Measurements from ENCODE around the gene RPL26.

RPL26 gene

DNA sequence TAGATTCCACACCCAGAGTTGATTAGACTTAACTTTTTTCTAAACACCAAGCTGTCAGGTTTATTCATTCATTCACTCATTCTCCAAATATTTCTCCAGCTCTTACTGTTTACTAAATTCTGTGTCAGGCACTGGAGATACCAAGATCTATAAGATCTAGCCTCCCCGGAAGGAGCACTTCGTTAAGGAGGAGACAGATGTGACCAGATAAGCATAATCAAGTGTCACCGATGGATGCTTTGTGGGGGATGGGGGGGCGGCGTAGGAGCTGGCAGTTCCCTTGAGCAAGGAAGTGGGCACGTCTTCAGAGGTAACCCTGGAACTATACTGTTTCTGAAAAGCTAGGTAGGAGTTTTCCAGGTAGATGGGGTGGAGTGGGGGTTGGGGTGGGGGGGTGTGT lies 3.8 kb upstream of the RPL26 start:
- Histone ChIP-seq H3K4me1 (ENCODE audit: control insufficient read depth, low read depth, low read length) (peaks cover 10% of the 10 kb centered on the region), H4K5ac (ENCODE audit: low read length) (no peak overlapping the region), H3K27ac (ENCODE audit: low read depth, low read length) (no peak overlapping the region)

DNA sequence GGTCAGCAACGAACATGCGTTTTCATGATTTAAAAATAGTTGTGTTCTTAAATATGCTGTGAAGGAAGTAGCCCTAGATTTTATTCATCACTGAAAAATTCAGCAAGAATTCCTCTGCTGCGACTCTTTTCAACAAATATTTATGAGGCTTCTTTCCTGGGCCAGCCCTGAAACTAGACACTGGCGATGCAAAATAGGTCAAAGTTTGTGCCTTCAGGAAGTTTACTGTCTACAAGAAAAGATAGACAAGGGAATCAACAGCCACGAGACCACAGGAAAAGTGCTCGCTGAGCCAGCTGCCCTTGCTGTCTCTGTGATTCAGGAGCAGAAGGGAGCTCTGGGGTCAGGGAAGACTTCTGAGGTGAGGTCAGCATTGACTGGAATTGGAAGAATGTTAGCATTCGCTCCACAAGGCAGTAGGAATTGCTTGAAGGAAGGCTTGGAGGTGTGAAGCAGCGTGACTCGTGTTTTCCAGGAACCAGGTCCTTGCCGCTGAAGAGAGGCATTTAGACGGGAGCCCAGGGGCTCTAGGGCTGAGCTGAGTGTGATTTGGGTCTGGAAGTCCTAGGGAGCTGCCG lies 1.9 kb upstream of the RPL26 start:
- no peak overlapping the region for H2BK120ac ChIP-seq (ENCODE audit: low read depth, low read length)
- H3K4me3 ChIP-seq (ENCODE audit: low read length): no peak overlapping the region
- DNase-seq: peak; percentile 100

More for the DNA sequence above, 3.8 kb upstream of the RPL26 start:
- WGBS (ENCODE audit: extremely low coverage, insufficient coverage, low lambda C conversion rate): no CpG with 5 or more reads among the region's 6 CpGs
- Histone ChIP-seq H3K79me1 (ENCODE audit: low read length) (no peaks in the 10 kb centered on the region), H3K4me2 (ENCODE audit: low read length) (no peak overlapping the region), H3K36me3 (ENCODE audit: control insufficient read depth, insufficient read depth, low read length) (no peaks in the 10 kb centered on the region), H2BK15ac (replicated peaks; ENCODE audit: low read depth) (no peak overlapping the region), H3K4ac (ENCODE audit: low read depth, low read length) (no peak overlapping the region), H3K79me2 (ENCODE audit: control insufficient read depth, insufficient read depth, low read length) (peaks cover 11% of the 10 kb centered on the region), H3K18ac (ENCODE audit: low read length) (no peak overlapping the region), H3K56ac (ENCODE audit: low read length) (no peak overlapping the region), H3K4me3 (ENCODE audit: low read length) (no peak overlapping the region), H3K27me3 (ENCODE audit: insufficient read depth, low read length, poor library complexity) (no peaks in the 10 kb centered on the region), H2BK120ac (ENCODE audit: low read depth, low read length) (no peak overlapping the region), H3K23ac (ENCODE audit: low read length) (no peak overlapping the region), H4K8ac (ENCODE audit: low read depth, low read length) (no peak overlapping the region), H2BK5ac (ENCODE audit: low read length) (no peak overlapping the region), H2AK5ac (ENCODE audit: low read length) (no peak overlapping the region), H3K9ac (ENCODE audit: low read length) (no peak overlapping the region)
- DNase-seq: peak; percentile 84

DNA sequence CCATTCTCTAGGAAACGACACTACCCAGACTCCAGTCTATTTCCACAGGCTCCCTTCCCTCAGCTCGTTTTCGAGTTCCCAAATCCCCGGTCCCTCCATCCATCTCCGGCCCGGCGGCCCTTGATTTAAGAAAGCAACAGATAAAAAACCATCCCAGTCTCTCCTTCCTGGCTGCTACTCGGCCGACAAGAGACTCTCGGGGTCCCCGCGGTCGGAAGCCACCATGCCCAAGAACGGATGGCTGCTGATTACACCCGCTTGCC lies 182 bp downstream of the RPL26 start:
- no peak for DNase-seq
- peaks cover 9% of the 10 kb centered on the region for H3K36me3 ChIP-seq (ENCODE audit: control insufficient read depth, insufficient read depth, low read length)
- H2BK15ac ChIP-seq (replicated peaks; ENCODE audit: low read depth): no peak overlapping the region
- peak overlapping the region; percentile 75 for H3K9ac ChIP-seq (ENCODE audit: low read length)
- peak overlapping the region; percentile 50 for H4K5ac ChIP-seq (ENCODE audit: low read length)
- H3K4me1 ChIP-seq (ENCODE audit: control insufficient read depth, low read depth, low read length): peaks cover 10% of the 10 kb centered on the region
- H3K4ac ChIP-seq (ENCODE audit: low read depth, low read length): peak overlapping the region; percentile 74
- no peak overlapping the region for H4K8ac ChIP-seq (ENCODE audit: low read depth, low read length)
- peak overlapping the region; percentile 38 for H3K27ac ChIP-seq (ENCODE audit: low read depth, low read length)
- peak overlapping the region; percentile 54 for H3K18ac ChIP-seq (ENCODE audit: low read length)
- no peak overlapping the region for H2BK120ac ChIP-seq (ENCODE audit: low read depth, low read length)
- WGBS (ENCODE audit: extremely low coverage, insufficient coverage, low lambda C conversion rate): no CpG with 5 or more reads among the region's 15 CpGs
- H2AK5ac ChIP-seq (ENCODE audit: low read length): no peak overlapping the region
- peaks cover 4% of the 10 kb centered on the region for H3K79me1 ChIP-seq (ENCODE audit: low read length)
- H3K79me2 ChIP-seq (ENCODE audit: control insufficient read depth, insufficient read depth, low read length): peaks cover 30% of the 10 kb centered on the region
- no peaks in the 10 kb centered on the region for H3K27me3 ChIP-seq (ENCODE audit: insufficient read depth, low read length, poor library complexity)
- H3K4me2 ChIP-seq (ENCODE audit: low read length): peak overlapping the region; percentile 14
- no peak overlapping the region for H2BK5ac ChIP-seq (ENCODE audit: low read length)
- peak overlapping the region; percentile 53 for H3K4me3 ChIP-seq (ENCODE audit: low read length)
- H3K56ac ChIP-seq (ENCODE audit: low read length): peak overlapping the region; percentile 79
- peak overlapping the region; percentile 92 for H3K23ac ChIP-seq (ENCODE audit: low read length)

More for the DNA sequence above, 1.9 kb upstream of the RPL26 start:
- Histone ChIP-seq H3K79me2 (ENCODE audit: control insufficient read depth, insufficient read depth, low read length) (peaks cover 29% of the 10 kb centered on the region), H3K27me3 (ENCODE audit: insufficient read depth, low read length, poor library complexity) (no peaks in the 10 kb centered on the region), H4K5ac (ENCODE audit: low read length) (peak overlapping the region; percentile 10), H3K9ac (ENCODE audit: low read length) (peak overlapping the region; percentile 53), H3K56ac (ENCODE audit: low read length) (peak overlapping the region; percentile 79), H3K4me2 (ENCODE audit: low read length) (no peak overlapping the region), H2AK5ac (ENCODE audit: low read length) (peak overlapping the region; percentile 20), H3K36me3 (ENCODE audit: control insufficient read depth, insufficient read depth, low read length) (peaks cover 9% of the 10 kb centered on the region), H2BK5ac (ENCODE audit: low read length) (peak overlapping the region; percentile 66), H2BK15ac (replicated peaks; ENCODE audit: low read depth) (no peak overlapping the region), H3K27ac (ENCODE audit: low read depth, low read length) (peak overlapping the region; percentile 36), H3K4me1 (ENCODE audit: control insufficient read depth, low read depth, low read length) (peaks cover 10% of the 10 kb centered on the region), H3K4ac (ENCODE audit: low read depth, low read length) (no peak overlapping the region), H4K8ac (ENCODE audit: low read depth, low read length) (no peak overlapping the region), H3K18ac (ENCODE audit: low read length) (no peak overlapping the region), H3K79me1 (ENCODE audit: low read length) (peaks cover 4% of the 10 kb centered on the region), H3K23ac (ENCODE audit: low read length) (no peak overlapping the region)
- no CpG with 5 or more reads among the region's 12 CpGs for WGBS (ENCODE audit: extremely low coverage, insufficient coverage, low lambda C conversion rate)

DNA sequence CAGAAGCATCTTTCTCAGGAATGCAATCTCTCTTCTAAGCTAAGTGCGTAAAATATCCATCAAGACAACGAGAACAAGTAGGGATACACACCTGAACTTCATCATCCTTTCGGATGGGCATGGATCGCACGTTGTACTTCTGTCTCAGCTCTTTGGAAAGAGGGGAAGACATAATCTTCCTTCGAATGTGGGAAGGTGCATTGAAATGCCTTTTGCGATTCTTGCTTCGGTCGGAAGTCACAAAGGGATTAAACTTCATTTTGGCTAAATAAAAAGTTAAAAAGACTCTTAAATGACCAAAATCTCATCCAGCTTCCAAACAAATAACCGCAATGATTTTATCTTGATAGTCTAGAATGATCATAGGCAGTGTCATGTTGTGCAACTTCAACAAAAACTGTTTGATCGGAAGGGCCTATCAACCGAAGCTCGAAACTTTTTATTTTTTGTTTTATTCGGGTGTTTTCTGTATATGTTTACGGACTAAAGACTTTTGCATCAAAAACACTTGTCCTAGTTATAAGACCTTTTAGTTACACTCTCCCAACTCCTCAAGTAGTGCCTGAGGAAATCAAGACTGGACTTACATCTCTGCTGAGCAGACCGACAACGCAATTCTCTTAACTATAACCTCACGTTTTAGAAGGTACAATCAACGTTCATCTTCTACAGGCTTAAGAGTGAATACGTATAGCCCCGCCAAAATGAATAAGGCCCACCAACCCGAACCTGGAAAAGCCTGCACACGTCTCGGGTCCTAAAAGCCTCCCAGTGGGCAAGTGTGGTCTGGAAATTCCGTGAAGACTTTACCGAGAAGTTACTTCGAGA lies 727 bp downstream of the RPL26 start:
- H3K27ac ChIP-seq (ENCODE audit: low read depth, low read length): peak overlapping the region; percentile 38
- H4K5ac ChIP-seq (ENCODE audit: low read length): peak overlapping the region; percentile 50
- peak overlapping the region; percentile 27 for H3K4me2 ChIP-seq (ENCODE audit: low read length)
- H2BK120ac ChIP-seq (ENCODE audit: low read depth, low read length): no peak overlapping the region
- no peak overlapping the region for H3K23ac ChIP-seq (ENCODE audit: low read length)
- peaks cover 9% of the 10 kb centered on the region for H3K36me3 ChIP-seq (ENCODE audit: control insufficient read depth, insufficient read depth, low read length)
- peak overlapping the region; percentile 54 for H3K18ac ChIP-seq (ENCODE audit: low read length)
- no peak overlapping the region for H2AK5ac ChIP-seq (ENCODE audit: low read length)
- H3K4me1 ChIP-seq (ENCODE audit: control insufficient read depth, low read depth, low read length): peaks cover 8% of the 10 kb centered on the region
- peaks cover 4% of the 10 kb centered on the region for H3K79me1 ChIP-seq (ENCODE audit: low read length)
- no peaks in the 10 kb centered on the region for H3K27me3 ChIP-seq (ENCODE audit: insufficient read depth, low read length, poor library complexity)
- peaks cover 30% of the 10 kb centered on the region for H3K79me2 ChIP-seq (ENCODE audit: control insufficient read depth, insufficient read depth, low read length)
- peak overlapping the region; percentile 75 for H3K9ac ChIP-seq (ENCODE audit: low read length)
- H3K4me3 ChIP-seq (ENCODE audit: low read length): peak overlapping the region; percentile 53
- peak overlapping the region; percentile 74 for H3K4ac ChIP-seq (ENCODE audit: low read depth, low read length)
- H4K8ac ChIP-seq (ENCODE audit: low read depth, low read length): no peak overlapping the region
- no peak for DNase-seq
- H2BK15ac ChIP-seq (replicated peaks; ENCODE audit: low read depth): no peak overlapping the region
- H2BK5ac ChIP-seq (ENCODE audit: low read length): no peak overlapping the region
- WGBS (ENCODE audit: extremely low coverage, insufficient coverage, low lambda C conversion rate): no CpG with 5 or more reads among the region's 27 CpGs
- peak overlapping the region; percentile 79 for H3K56ac ChIP-seq (ENCODE audit: low read length)

GRCh38 chr17:8380049-8380448 lies 2.9 kb downstream of the RPL26 start:
- peaks cover 9% of the 10 kb centered on the region for H3K36me3 ChIP-seq (ENCODE audit: control insufficient read depth, insufficient read depth, low read length)
- H3K79me2 ChIP-seq (ENCODE audit: control insufficient read depth, insufficient read depth, low read length): peaks cover 30% of the 10 kb centered on the region
- H3K4ac ChIP-seq (ENCODE audit: low read depth, low read length): no peak overlapping the region
- H3K27ac ChIP-seq (ENCODE audit: low read depth, low read length): no peak overlapping the region
- H4K8ac ChIP-seq (ENCODE audit: low read depth, low read length): no peak overlapping the region
- no peak overlapping the region for H3K23ac ChIP-seq (ENCODE audit: low read length)
- no peak overlapping the region for H2AK5ac ChIP-seq (ENCODE audit: low read length)
- no peak overlapping the region for H2BK5ac ChIP-seq (ENCODE audit: low read length)
- DNase-seq: no peak
- H3K79me1 ChIP-seq (ENCODE audit: low read length): peaks cover 4% of the 10 kb centered on the region
- H3K27me3 ChIP-seq (ENCODE audit: insufficient read depth, low read length, poor library complexity): no peaks in the 10 kb centered on the region
- no peak overlapping the region for H2BK120ac ChIP-seq (ENCODE audit: low read depth, low read length)
- H2BK15ac ChIP-seq (replicated peaks; ENCODE audit: low read depth): no peak overlapping the region
- H3K56ac ChIP-seq (ENCODE audit: low read length): peak overlapping the region; percentile 51
- peak overlapping the region; percentile 19 for H3K4me2 ChIP-seq (ENCODE audit: low read length)
- H3K18ac ChIP-seq (ENCODE audit: low read length): no peak overlapping the region
- peaks cover 6% of the 10 kb centered on the region for H3K4me1 ChIP-seq (ENCODE audit: control insufficient read depth, low read depth, low read length)
- WGBS (ENCODE audit: extremely low coverage, insufficient coverage, low lambda C conversion rate): no CpG with 5 or more reads among the region's 3 CpGs
- no peak overlapping the region for H4K5ac ChIP-seq (ENCODE audit: low read length)
- H3K4me3 ChIP-seq (ENCODE audit: low read length): no peak overlapping the region
- H3K9ac ChIP-seq (ENCODE audit: low read length): peak overlapping the region; percentile 28

Measured in mesendoderm (in vitro differentiated cells).